Loucy (cell line): Measurements from ENCODE around the gene ATN1.
A peak's percentile ranks its signal among the peaks of the same experiment; 100 is the strongest.

Experiments used
- H2AFZ ChIP-seq: fragments of 200-600 bp; sonication (generic); 2 replicates; pipeline ENCODE4 v1.6.0; 2016; ENCODE audit warnings: antibody characterized with exemption, mild to moderate bottlenecking, low read length, moderate library complexity
- H3F3A ChIP-seq: fragments of 200-600 bp; 2 replicates; pipeline ENCODE4 v1.6.0; 2016; ENCODE audit warnings: antibody characterized with exemption, low read depth, mild to moderate bottlenecking
- H3K27me3 ChIP-seq: fragments of 200-600 bp; sonication (generic); 2 replicates; pipeline ENCODE4 v1.6.1; 2014; ENCODE audit warnings: low read length, mild to moderate bottlenecking; ENCODE audit not compliant: insufficient read depth, poor library complexity, severe bottlenecking
- H3K36me3 ChIP-seq: fragments of 200-600 bp; sonication (generic); 2 replicates; pipeline ENCODE4 v1.6.1; 2016; ENCODE audit warnings: low read length; ENCODE audit not compliant: insufficient read depth
- H3K4me1 ChIP-seq: fragments of 200-600 bp; sonication (generic); 2 replicates; pipeline ENCODE4 v1.5.1; 2014; ENCODE audit warnings: low read length, mild to moderate bottlenecking; ENCODE audit not compliant: insufficient read depth, poor library complexity, severe bottlenecking
- H3K4me2 ChIP-seq: fragments of 200-600 bp; sonication (generic); 2 replicates; pipeline ENCODE4 v1.6.0; 2014; ENCODE audit warnings: antibody characterized with exemption, low read length, low read depth, mild to moderate bottlenecking; ENCODE audit not compliant: poor library complexity, severe bottlenecking
- H3K4me3 ChIP-seq: fragments of 200-600 bp; sonication (generic); 2 replicates; pipeline ENCODE4 v1.5.1; 2014; ENCODE audit warnings: low read length, mild to moderate bottlenecking, mixed read lengths; ENCODE audit not compliant: poor library complexity, severe bottlenecking
- H3K79me2 ChIP-seq: fragments of 200-600 bp; sonication (generic); 2 replicates; pipeline ENCODE4 v1.6.1; 2014; ENCODE audit warnings: low read length; ENCODE audit not compliant: insufficient read depth
- H3K9ac ChIP-seq: fragments of 200-600 bp; sonication (generic); 2 replicates; pipeline ENCODE4 v1.6.0; 2014; ENCODE audit warnings: mild to moderate bottlenecking, low read depth, low read length, moderate library complexity; ENCODE audit not compliant: poor library complexity, severe bottlenecking
- H3K9me2 ChIP-seq: fragments of 200-600 bp; sonication (generic); replicated peaks from 2 replicates; pipeline ENCODE4 v1.6.1; 2016; ENCODE audit warnings: low read depth, low read length, mixed read lengths
- H3K9me3 ChIP-seq: fragments of 200-600 bp; sonication (generic); 2 replicates; pipeline ENCODE4 v1.6.1; 2014; ENCODE audit warnings: mild to moderate bottlenecking, antibody characterized with exemption, low read length, low read depth; ENCODE audit not compliant: insufficient read depth
- H4K20me1 ChIP-seq: fragments of 200-600 bp; sonication (generic); 2 replicates; pipeline ENCODE4 v1.6.0; 2014; ENCODE audit warnings: antibody characterized with exemption, low read length, mild to moderate bottlenecking; ENCODE audit not compliant: insufficient read depth, poor library complexity, severe bottlenecking
- CTCF ChIP-seq: fragments of 200-600 bp; sonication (generic); conservative IDR thresholded peaks from 2 replicates; pipeline ENCODE4 v1.5.1; 2014; ENCODE audit warnings: mild to moderate bottlenecking, antibody characterized with exemption, low read length
- EZH2phosphoT487 ChIP-seq: fragments of 200-600 bp; IDR thresholded peaks from 2 replicates; pipeline ENCODE4 v1.6.1; 2018; ENCODE audit warnings: antibody characterized with exemption, mild to moderate bottlenecking, moderate library complexity, borderline replicate concordance

The ATN1 gene

DNA sequence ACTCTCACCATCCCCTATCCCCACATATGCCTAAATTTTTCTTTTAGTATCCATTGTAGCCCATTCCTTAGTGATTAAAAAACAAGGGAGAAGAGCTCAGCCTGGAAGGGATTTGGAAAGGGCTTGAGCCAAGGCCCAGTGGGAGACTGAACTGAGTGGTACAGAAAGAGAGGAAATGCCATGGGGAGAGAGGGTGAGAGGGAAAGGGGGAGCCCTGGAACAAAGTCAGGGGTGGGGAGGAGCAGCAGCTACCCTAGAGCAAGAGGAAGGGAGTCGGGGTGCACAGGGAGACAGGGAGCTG, 2.6 kb upstream of the ATN1 start:
- peak overlapping the region; percentile 77 for H3K4me2 ChIP-seq
- TF ChIP-seq CTCF: no peak
- TF ChIP-seq EZH2phosphoT487: no peak
- H3K9ac ChIP-seq: peak overlapping the region; percentile 96

DNA sequence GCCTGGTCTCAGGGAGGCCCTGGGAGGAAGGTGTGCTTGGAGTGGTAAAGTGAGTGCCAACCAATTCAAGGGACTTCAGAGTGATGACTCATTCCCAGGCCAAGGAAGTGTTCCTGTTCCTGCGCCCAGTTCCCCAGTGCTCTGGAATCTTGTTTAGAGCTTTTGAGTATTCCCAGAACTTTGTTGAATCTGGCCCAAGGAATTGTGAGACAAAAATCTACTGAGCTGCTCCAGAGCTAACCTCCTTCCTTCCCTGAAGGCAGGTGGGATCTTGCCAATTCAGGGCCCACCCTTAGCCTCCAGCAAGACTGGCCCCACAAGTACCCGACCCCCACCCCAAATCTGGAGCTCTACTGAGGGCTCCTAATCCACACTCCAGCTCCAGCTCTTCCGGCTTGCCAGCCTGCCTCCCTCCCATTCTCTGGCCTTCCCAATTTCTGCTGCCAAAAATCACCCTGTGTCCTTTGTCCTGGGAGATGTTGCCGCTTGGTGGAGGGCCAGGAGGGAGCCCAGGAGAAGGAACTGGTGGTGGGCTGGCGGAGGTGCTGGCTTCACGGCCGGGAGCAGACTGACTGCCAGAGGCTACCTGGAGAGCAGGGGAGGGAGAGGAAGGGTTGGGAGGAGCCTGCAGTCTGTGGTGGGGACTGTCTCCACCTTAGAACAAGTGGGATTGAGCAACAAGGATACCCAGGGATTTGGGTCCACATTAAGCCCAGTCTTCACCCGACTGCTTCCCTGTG, 2.0 kb upstream of the ATN1 start:
- H3K4me2 ChIP-seq: peak overlapping the region; percentile 90
- peaks cover 11% of the 10 kb centered on the region; the same call in 1 of the 2 replicates for H3K36me3 ChIP-seq
- no peak for TF ChIP-seq CTCF
- TF ChIP-seq EZH2phosphoT487: no peak
- peaks cover 14% of the 10 kb centered on the region for H4K20me1 ChIP-seq
- no peak overlapping the region for H3K4me3 ChIP-seq
- no peaks in the 10 kb centered on the region for H3K9me3 ChIP-seq
- peaks cover 52% of the 10 kb centered on the region for H3K4me1 ChIP-seq
- H3F3A ChIP-seq: no peaks in the 10 kb centered on the region
- peak overlapping the region; percentile 96 for H3K9ac ChIP-seq
- no peaks in the 10 kb centered on the region for H3K9me2 ChIP-seq
- H3K27me3 ChIP-seq: no peaks in the 10 kb centered on the region
- H2AFZ ChIP-seq: no peak overlapping the region
- H3K79me2 ChIP-seq: peaks cover 35% of the 10 kb centered on the region

More for the DNA sequence above, 2.6 kb upstream of the ATN1 start:
- no peaks in the 10 kb centered on the region for H3K9me3 ChIP-seq
- no peak overlapping the region for H2AFZ ChIP-seq
- no peaks in the 10 kb centered on the region for H3F3A ChIP-seq
- no peaks in the 10 kb centered on the region for H3K9me2 ChIP-seq
- H3K4me1 ChIP-seq: peaks cover 50% of the 10 kb centered on the region
- peaks cover 33% of the 10 kb centered on the region for H3K79me2 ChIP-seq
- H3K36me3 ChIP-seq: peaks cover 11% of the 10 kb centered on the region; the same call in 1 of the 2 replicates
- no peaks in the 10 kb centered on the region for H3K27me3 ChIP-seq
- peaks cover 14% of the 10 kb centered on the region for H4K20me1 ChIP-seq
- peak overlapping the region; percentile 54 for H3K4me3 ChIP-seq

DNA sequence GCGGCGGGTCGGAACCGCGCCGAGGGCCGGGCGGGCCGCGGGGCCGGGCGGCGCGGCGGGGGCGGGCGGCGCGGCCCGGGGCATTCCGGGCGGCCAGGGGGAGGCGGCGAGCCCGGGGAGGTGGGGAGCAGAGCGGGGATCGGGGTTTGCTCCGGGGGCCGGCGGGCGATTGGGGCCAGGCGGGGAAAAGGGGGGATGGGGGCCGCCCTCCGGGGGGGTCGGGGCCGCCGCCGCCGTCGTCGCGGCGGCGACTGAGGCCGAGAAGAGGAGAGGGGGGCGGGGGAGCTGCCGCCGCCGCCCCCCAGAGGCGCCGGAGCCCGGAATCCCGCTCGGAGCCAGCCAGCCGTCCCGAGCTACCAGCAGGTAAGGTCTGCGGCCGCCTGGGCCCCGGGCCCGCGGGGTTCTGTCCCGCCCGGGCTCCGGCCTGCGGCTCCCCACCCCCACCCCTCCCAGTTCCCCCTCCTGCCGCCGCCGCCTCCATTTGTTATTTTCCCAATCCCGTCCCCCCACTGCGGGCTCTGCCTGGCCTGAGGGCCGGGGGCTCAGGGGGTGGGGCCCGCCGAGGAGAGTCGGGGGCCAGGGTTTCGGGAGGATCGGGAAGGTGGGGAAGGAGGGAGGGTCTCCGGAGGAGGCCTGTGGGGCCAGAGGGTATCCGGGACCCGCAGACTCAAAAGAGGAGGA, 403 bp downstream of the ATN1 start:
- peaks cover 14% of the 10 kb centered on the region for H4K20me1 ChIP-seq
- H3K4me3 ChIP-seq: peak overlapping the region; percentile 90
- no peak for TF ChIP-seq EZH2phosphoT487
- no peak for TF ChIP-seq CTCF
- peaks cover 56% of the 10 kb centered on the region for H3K79me2 ChIP-seq
- no peaks in the 10 kb centered on the region for H3K36me3 ChIP-seq
- no peaks in the 10 kb centered on the region for H3K9me2 ChIP-seq
- no peaks in the 10 kb centered on the region for H3K9me3 ChIP-seq
- H3K4me2 ChIP-seq: peak overlapping the region; percentile 97
- no peak overlapping the region for H2AFZ ChIP-seq
- H3F3A ChIP-seq: no peaks in the 10 kb centered on the region
- H3K4me1 ChIP-seq: peaks cover 62% of the 10 kb centered on the region
- H3K27me3 ChIP-seq: no peaks in the 10 kb centered on the region
- peak overlapping the region; percentile 96 for H3K9ac ChIP-seq
